GM23338 (cell line): Measurements from ENCODE around the gene FAM124B.

Experiments used
- CREB1 ChIP-seq: fragments of 250-450 bp; sonication (Bioruptor Pico); IDR thresholded peaks from 2 replicates; pipeline ENCODE4 v1.5.0; 2020; ENCODE audit warnings: low read depth, mild to moderate bottlenecking, moderate library complexity
- ETS1 ChIP-seq: IDR thresholded peaks from 2 replicates; pipeline ENCODE4 v1.6.1; 2016; ENCODE audit warnings: antibody characterized with exemption
- EZH2 ChIP-seq: fragments of 200-600 bp; sonication (generic); IDR thresholded peaks from one replicate; pipeline ENCODE4 v1.8.0; 2017; ENCODE audit warnings: antibody characterized with exemption, mild to moderate bottlenecking, low read depth; ENCODE audit not compliant: unreplicated experiment
- EZH2phosphoT487 ChIP-seq: fragments of 200-600 bp; sonication (generic); IDR thresholded peaks from one replicate; pipeline ENCODE4 v1.8.1; 2018; ENCODE audit warnings: antibody characterized with exemption; ENCODE audit not compliant: unreplicated experiment
- JUNB ChIP-seq: IDR thresholded peaks from one replicate; pipeline ENCODE4 v1.6.1; 2016; ENCODE audit warnings: antibody characterized with exemption; ENCODE audit not compliant: unreplicated experiment
- POLR2AphosphoS5 ChIP-seq: IDR thresholded peaks from 2 replicates; pipeline ENCODE4 v1.6.1; 2016; ENCODE audit warnings: antibody characterized with exemption, low read depth
- REST ChIP-seq: IDR thresholded peaks from one replicate; pipeline ENCODE4 v1.6.1; 2018; ENCODE audit warnings: antibody characterized with exemption; ENCODE audit not compliant: unreplicated experiment
- STAT1 ChIP-seq: IDR thresholded peaks from one replicate; pipeline ENCODE4 v1.6.1; 2016; ENCODE audit warnings: antibody characterized with exemption; ENCODE audit not compliant: unreplicated experiment
- ZNF114 ChIP-seq: fragments of 250-450 bp; sonication (Bioruptor Pico); IDR thresholded peaks from 2 replicates; pipeline ENCODE4 v1.5.0; 2020; ENCODE audit warnings: mild to moderate bottlenecking, moderate library complexity
- ZNF331 ChIP-seq: fragments of 250-450 bp; sonication (Bioruptor Pico); IDR thresholded peaks from 2 replicates; pipeline ENCODE4 v1.5.0; 2020; ENCODE audit warnings: low read depth, mild to moderate bottlenecking, moderate library complexity
- TF ChIP-seq, protein P1 (sequence below), 2 experiments: fragments of 200-600 bp in 1 of 2; sonication (generic) in 1 of 2; conservative IDR thresholded peaks; 2 replicates each; pipeline versions ENCODE4 v1.5.1 to v1.6.1; 2016 to 2017; ENCODE audit warnings: antibody characterized with exemption in 2 of 2, low read depth in 2 of 2, mild to moderate bottlenecking in 2 of 2, moderate library complexity in 1 of 2
- TF ChIP-seq, protein P2 (sequence below): fragments of 250-450 bp; sonication (Bioruptor Pico); IDR thresholded peaks from 2 replicates; pipeline ENCODE4 v1.5.0; 2020; ENCODE audit warnings: mild to moderate bottlenecking, moderate library complexity

- TF ChIP-seq, protein P1, sequence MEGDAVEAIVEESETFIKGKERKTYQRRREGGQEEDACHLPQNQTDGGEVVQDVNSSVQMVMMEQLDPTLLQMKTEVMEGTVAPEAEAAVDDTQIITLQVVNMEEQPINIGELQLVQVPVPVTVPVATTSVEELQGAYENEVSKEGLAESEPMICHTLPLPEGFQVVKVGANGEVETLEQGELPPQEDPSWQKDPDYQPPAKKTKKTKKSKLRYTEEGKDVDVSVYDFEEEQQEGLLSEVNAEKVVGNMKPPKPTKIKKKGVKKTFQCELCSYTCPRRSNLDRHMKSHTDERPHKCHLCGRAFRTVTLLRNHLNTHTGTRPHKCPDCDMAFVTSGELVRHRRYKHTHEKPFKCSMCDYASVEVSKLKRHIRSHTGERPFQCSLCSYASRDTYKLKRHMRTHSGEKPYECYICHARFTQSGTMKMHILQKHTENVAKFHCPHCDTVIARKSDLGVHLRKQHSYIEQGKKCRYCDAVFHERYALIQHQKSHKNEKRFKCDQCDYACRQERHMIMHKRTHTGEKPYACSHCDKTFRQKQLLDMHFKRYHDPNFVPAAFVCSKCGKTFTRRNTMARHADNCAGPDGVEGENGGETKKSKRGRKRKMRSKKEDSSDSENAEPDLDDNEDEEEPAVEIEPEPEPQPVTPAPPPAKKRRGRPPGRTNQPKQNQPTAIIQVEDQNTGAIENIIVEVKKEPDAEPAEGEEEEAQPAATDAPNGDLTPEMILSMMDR (conservative IDR thresholded peaks at IDR 0.05; ENCODE audit: low read depth in 2 of 2), result peak; percentile 64 to 76
- TF ChIP-seq CREB1, result no peak
- no peak for TF ChIP-seq EZH2phosphoT487
- TF ChIP-seq EZH2, result no peak
- TF ChIP-seq REST, result no peak
- TF ChIP-seq POLR2AphosphoS5, result no peak
- no peak for TF ChIP-seq STAT1
- TF ChIP-seq ZNF331, result no peak
- TF ChIP-seq, protein P2, sequence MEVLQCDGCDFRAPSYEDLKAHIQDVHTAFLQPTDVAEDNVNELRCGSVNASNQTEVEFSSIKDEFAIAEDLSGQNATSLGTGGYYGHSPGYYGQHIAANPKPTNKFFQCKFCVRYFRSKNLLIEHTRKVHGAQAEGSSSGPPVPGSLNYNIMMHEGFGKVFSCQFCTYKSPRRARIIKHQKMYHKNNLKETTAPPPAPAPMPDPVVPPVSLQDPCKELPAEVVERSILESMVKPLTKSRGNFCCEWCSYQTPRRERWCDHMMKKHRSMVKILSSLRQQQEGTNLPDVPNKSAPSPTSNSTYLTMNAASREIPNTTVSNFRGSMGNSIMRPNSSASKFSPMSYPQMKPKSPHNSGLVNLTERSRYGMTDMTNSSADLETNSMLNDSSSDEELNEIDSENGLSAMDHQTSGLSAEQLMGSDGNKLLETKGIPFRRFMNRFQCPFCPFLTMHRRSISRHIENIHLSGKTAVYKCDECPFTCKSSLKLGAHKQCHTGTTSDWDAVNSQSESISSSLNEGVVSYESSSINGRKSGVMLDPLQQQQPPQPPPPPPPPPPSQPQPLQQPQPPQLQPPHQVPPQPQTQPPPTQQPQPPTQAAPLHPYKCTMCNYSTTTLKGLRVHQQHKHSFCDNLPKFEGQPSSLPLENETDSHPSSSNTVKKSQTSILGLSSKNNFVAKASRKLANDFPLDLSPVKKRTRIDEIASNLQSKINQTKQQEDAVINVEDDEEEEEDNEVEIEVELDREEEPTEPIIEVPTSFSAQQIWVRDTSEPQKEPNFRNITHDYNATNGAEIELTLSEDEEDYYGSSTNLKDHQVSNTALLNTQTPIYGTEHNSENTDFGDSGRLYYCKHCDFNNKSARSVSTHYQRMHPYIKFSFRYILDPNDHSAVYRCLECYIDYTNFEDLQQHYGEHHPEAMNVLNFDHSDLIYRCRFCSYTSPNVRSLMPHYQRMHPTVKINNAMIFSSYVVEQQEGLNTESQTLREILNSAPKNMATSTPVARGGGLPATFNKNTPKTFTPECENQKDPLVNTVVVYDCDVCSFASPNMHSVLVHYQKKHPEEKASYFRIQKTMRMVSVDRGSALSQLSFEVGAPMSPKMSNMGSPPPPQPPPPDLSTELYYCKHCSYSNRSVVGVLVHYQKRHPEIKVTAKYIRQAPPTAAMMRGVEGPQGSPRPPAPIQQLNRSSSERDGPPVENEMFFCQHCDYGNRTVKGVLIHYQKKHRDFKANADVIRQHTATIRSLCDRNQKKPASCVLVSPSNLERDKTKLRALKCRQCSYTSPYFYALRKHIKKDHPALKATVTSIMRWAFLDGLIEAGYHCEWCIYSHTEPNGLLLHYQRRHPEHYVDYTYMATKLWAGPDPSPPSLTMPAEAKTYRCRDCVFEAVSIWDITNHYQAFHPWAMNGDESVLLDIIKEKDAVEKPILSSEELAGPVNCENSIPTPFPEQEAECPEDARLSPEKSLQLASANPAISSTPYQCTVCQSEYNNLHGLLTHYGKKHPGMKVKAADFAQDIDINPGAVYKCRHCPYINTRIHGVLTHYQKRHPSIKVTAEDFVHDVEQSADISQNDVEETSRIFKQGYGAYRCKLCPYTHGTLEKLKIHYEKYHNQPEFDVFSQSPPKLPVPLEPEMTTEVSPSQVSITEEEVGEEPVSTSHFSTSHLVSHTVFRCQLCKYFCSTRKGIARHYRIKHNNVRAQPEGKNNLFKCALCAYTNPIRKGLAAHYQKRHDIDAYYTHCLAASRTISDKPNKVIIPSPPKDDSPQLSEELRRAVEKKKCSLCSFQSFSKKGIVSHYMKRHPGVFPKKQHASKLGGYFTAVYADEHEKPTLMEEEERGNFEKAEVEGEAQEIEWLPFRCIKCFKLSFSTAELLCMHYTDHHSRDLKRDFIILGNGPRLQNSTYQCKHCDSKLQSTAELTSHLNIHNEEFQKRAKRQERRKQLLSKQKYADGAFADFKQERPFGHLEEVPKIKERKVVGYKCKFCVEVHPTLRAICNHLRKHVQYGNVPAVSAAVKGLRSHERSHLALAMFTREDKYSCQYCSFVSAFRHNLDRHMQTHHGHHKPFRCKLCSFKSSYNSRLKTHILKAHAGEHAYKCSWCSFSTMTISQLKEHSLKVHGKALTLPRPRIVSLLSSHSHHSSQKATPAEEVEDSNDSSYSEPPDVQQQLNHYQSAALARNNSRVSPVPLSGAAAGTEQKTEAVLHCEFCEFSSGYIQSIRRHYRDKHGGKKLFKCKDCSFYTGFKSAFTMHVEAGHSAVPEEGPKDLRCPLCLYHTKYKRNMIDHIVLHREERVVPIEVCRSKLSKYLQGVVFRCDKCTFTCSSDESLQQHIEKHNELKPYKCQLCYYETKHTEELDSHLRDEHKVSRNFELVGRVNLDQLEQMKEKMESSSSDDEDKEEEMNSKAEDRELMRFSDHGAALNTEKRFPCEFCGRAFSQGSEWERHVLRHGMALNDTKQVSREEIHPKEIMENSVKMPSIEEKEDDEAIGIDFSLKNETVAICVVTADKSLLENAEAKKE (CRISPR knock-in tag), result no peak
- no peak for TF ChIP-seq JUNB
- no peak for TF ChIP-seq ZNF114
- TF ChIP-seq ETS1, result no peak
Observed at GRCh38 chr2:224369028-224369632, 32.8 kb downstream of the FAM124B start.
